ENCODE results near the gene RNF157. TPM values are rescaled to one million over a fixed set of nuclear protein-coding genes. Genes with fewer than 3 reads are reported as not detected.

The RNF157 gene
- total RNA-seq, 1 donor from 2014 or later: 0.96 TPM

DNA sequence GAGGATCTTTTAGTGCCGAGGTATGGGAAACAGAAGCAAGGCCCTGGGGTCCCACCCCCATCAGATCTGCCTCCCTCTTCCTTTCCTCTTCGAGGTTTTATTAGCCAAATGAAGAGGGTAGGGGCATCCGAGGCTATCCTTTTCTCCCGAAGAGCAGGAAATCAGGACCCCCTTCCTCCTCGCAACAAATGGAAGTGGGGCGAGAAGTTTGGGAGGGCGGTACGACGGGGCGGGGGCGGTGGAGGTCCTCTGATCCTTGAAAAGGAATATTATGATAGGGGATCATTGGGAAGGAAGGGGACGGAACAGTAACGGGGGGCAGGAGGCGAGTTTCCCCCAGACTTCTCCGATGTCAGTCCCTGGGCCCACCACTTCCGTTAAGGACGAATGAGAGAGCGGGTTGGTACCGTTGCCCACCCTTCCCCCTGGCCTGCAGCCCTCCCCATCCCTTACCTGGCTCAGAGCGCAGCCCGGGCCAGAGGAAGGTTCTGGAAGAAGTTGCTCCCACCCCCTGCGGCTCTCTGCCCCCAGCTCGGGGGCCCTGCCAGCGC, 99.6 kb downstream of the RNF157 start:
- DNase-seq (ENCODE audit: low spot score): no peak

DNA sequence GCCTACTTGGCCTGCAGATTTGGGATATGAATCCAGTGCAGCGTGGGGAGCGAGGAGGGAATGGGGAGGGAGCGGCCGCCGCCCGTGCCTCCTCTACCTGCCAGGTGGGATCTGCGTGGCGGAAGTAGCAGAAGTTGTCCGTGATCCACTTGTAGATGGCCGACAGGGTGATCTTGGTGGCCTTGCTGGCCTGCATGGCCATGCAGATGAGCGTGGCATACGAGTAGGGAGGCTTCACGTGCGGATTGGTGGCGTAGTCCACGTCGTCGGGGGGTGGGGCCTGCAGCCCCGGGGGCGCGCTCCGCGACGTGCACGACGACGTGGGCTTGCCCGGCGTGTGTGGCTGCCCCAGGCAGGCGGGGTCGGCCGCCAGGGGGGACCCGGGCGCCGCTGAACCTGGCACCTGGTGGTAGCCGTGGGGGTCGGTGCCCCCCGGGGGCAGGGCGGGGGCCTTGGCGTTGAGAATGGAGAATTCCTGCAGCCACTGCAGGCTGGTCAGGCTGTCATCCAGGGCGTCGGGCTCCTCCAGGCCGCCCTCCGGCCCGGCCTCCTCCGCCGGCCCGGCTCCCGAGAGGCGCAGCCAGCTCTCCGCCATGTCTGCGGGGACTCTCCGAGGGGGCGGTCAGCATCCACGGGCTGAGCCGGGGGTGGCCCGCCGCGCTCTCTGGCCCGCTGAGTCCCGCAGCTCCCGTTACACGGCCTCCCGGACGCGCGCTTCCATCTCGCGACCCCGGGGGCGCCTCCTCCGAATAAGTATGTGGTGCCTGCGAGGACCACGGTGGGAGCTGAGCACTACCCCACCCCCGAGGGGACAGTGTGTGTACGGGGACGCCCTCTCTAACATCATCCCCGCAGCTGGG, 100.3 kb downstream of the RNF157 start:
- no peak for DNase-seq (ENCODE audit: low spot score)

DNA sequence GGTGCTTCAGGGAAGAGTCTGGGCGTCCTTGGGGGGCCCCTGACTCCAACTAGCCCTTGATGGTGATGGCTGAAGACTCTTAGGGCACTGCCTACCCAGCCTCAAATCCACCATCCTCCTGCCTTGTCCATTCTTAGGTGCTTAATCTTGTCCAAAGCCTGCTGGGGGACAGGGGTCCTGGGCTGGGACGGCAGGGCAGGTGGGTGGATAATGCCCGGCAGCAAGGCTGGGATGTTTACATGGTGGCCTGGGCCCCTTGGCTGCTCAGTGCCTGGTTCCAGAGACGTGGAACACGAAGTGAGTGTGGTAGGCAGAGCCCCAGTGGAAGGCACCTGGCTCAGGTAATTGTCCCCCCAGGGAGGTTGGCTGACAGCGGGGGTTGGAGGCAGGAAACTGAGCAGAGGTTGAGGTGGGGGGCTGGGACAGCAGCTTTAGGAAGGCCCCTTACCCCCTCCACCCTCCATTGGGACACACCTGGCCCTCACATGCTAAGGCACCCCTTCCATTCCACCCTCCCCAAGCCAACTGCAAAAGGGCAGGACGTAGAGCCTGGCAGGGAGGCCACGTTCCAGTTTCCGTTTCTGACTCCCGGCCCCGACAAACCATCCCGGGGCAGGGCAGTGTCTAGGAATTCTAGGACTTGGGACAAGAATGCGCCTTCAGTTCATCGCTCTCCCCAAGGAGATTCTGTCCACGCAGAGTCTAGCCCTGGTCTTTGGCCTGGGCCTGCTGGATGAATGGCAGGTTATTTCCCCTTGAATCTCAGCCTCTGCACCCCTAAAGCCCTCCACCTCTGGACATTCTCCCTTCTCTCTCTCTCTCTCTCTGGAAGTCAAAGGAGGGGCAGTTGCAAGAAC, 101.2 kb downstream of the RNF157 start:
- no peak for DNase-seq (ENCODE audit: low spot score)

DNA sequence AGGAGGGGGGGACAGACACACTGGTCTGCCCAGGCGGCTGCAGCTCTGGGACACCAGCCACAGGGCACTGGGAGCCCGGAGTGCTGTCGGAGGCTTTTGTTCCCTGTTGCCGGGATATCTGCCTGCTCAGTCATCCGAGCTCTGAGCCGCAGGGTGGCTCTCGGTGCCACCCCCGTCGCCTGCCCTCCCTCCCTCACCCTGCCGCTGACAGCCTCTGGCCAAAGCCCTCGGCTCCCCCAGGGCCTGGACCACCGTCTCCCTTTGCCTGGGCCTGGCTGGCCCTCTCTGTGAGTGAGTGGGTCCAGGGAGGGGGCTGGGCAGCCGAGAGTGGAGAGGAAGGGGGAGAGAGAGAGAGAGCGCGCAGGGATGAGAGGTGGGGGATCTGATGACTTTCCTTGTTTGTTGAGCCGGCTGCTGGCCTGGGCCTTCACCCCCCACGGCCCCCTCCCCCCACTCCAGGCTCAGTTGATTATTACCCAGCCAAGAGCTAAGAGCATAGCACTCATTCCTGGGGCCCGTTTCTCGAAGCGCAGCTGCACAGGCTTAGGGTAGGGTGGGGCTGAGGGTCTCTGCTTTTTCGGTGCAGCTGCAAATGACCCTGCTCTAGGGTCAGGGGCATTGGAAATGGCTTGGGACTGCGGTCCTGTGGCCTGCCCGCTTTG, 101.9 kb downstream of the RNF157 start:
- DNase-seq (ENCODE audit: low spot score): no peak

DNA sequence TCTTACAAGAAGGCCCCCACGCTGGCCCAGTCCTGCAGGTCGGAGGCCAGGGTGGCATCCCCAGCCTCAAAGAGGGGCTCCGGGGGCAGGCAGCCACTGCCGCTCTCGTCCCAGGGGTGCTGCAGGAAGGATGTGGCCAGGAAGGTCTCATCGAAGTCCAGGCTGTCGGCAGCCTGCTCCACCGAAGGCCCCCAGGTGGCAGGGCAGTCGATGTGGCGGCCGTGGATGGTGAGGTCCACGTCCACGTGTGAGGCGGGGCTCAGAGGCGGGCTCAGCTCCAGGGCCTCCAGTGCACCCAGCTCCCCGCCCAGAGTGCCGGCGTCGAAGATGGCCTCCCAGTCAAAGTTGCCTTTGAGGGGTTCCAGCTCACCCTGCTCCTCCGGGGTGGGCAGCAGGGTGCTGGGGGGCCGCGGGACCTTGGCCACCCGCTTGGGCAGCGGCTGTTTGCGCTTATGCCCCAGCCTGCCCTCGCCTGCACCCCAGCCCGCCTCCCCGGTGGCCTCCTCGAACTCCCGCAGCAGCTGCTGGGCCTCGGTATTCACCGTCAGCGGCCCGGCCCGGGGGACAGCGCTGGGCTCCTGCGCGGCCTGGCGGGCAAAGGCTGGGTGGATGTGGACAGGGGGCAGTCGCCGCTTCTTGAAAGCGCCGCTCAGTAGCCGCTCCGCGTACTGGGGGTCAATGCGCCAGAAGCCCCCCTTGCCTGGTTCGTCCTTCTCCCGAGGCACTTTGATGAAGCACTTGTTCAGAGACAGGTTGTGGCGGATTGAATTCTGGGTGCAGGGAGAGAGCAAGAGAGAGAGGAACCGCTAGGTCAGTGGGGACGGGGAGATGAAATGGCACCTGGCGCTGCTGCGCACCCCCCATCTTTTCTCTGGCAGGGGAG, 102.7 kb downstream of the RNF157 start:
- DNase-seq (ENCODE audit: low spot score): no peak

DNA sequence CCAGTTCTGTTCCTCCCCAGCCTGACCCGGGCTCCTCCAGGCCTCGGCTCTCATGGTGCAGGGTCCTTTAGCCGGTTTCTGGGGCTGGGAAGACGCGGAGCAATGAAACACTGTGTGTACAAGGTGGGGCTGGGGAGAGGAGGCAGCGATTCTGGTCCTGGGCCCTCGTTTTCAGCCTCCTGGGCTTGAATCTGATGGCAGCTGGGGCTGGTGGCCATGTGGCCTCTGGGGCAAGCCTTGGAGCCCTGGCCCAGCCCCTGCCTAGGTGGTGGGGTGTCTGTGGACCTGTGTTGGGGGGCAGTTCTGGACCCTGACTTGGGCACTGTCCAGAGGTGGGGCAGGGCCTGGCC, 103.3 kb downstream of the RNF157 start:
- DNase-seq (ENCODE audit: low spot score): no peak

DNA sequence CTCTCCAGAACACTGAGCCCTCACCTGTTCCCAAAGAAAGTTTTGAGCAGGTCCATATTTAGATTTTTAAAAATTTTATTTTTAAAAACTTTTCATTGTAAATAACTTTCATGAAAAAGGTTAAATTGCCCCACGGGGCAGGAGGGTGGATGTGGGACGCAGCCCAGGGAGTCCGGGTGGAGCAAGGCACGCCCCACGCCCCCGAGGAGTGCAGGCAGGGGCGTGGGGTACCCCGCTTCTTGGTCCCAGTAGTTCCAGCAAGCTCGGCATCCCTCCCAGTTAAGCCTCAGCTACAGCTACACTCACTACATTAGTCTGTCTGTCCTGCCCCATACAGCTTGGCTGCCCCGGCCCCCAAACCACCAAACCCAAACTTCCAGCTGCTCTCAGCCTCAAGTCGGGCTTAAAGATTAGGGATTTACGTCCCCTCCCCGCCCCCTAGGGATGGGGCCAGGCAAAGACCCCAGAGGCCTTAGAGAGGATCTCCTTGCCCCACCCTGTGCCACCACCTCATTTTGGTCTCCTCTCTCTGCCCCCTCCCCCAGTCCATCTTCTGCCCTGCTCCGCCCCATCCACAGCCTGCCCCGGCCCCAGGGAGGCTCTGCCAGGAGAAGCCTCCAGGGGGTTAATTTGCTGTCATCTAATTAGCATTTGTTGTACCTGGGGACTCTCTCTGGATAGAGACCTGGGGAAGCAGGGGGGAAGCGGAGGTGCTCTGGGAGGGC, 103.9 kb downstream of the RNF157 start:
- no peak for DNase-seq (ENCODE audit: low spot score)

DNA sequence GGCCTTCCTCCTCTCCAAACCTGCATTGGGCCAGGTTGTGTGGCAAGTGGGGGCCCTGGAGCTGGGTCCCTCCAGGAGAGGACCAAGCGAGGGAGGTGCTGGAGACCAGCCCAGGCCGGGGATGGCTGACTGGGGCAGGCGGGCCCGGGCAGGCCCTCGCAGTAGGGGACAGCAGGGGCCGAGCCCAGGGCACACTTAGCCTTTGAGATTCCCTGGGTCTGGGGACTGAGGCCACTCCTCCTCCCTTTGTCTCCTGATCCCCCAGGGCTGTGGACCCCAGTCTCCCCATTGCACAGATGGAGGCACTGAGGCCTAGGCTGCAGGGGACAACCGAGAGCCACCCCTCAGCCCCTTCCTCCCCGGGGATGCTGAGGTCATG, 104.5 kb downstream of the RNF157 start:
- no peak for DNase-seq (ENCODE audit: low spot score)

DNA sequence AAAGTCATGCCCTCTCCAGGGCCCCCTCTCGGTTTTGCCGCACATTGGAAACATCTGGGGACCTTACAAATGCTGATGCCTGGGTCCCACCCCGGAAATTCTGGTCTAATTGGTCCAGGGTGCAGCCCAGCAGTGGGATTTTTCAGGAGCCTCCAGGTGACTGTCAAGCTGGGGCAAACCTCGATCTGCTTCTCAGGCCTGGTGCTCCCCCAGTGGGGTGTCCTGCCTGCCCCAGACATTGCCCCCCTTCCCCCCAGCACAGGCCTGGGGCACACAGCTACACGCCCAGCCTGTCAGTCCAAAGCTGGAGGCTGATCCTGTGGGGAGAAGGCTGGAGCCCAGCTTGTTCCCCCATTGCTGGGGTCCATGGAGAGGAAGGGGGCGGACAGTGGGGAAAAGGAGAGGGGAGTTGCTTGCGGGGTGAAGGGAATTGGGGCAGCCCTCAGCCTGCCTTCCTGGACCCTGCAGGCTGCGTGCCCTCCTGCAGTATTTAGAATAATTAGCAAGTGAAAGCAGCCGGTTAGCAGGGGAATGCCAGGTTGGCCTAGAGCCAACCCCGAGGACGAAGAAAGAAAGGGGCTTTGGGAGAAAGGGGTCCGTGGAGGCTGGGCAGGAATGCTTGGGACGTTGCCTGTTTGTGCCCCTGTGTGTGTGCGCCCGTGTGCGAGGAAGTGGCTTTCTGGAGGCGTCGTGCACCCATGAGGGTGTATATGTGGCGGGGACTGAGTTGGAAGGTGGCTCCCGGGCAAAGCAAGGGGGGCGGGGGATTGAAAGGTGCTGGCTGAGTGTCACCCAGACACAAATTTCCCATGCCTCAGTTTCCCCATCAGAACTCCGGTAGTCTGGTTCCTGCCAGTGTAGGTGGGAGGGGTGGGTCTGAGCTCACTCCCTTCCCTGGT, 105.1 kb downstream of the RNF157 start:
- no peak for DNase-seq (ENCODE audit: low spot score)

DNA sequence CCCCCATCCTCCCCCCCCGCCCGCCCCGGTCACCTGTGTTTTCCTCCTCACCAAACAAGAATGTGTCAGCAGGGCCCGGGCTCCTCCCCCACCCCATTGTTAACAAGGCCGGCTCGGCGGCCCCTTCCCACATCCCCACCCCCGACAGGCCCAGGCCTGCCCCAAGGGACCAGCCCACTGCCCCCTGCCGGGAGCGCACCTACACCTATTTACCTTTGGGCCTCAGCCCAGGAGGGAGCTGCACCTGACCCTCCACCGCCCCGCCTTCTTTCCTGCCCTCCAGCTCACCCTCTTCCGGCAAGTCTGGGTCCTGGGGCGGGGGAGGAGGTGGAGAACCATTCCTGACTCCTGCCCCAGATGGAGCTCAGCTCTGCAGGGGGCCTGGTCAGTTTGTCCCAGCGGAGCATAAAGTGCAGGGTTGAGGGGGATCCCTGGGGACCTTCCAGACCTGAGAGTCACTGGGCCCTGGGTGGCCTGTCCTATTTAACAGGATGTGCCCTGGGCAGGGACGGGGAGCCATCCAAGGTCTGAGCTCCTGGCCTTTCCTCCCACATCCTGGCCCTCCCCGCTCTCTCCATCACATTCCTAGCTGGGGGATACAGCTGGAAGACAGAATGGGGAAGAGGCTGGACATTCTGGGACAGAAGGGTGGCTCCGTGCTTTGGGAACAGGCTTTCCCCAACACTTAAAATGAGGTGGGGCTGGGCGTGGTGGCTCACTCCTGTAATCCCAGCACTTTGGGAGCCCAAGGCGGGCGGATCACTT, 107.5 kb downstream of the RNF157 start:
- DNase-seq (ENCODE audit: low spot score): no peak

DNA sequence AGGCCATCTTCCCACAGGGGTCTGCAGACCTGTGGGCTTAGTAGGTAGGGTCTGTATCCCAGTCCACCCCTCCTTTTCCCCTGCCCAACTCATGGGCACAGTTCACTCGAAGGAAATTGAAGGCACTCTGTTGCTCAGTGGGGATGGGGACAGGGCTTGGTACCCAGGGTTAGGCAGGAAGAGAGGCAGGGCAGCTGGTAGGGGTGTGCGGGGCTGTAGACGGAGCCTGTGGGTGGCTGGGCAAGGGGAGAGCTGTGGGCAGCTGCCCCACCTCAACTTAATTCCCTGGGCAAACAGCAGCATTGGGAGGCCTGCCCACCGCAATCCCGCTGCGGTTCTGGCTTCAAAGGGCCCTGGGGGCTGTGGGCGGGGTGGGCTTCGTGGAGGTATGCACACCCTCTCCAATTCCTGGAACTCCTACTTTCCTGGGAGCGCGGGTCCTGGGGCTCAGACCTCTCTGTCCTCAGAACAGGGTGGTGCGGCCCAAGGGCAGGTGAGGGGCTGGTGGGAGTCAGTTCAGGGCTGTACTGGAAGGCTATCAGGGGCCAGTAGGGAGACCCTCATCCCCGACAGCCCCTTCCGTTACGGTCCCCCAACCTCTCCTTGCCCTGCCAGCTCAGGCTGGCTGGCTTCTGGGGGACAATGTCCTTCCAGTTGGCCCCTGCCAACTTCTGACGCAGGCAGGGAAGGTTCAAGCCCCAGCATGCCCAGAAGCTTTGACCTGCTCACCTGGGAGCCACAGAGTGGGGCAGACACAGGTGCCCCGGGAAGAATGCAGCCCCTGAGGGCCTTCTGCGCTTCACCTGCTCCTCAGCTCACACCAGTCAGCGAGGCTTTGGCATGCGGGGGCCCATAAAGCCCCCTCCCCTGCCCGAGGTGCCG, 108.4 kb downstream of the RNF157 start:
- no peak for DNase-seq (ENCODE audit: low spot score)

DNA sequence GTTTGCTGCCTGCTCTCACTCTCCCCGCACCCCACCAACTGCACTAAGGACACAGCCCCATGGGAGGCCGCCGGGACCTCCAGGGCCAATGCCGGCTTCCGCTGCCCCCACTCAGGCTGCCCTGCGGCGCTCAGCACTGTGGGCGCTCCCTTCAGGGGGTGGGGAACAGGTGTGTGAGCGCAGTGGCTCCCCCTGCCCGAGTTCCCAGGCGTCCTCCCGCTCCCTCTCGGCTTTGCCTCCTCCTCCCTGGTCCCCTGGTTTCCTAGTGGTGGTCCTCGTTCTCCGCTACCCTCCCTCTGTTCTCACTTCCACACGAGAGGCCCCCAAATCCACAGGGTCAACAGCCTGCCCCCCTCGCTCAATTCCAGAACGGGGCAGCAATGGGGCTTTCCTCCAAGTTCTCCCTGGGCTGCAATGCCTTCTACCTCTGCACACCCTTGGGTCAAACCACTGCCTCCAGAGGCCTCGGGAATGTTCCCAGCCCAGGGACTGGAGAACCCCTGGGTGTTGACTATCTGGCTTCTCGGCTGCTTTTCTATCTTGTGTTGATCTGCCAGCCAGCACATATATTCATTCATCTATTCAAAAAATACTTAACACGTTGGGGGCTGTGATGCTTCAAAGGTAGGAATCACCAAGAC, 109.1 kb downstream of the RNF157 start:
- DNase-seq (ENCODE audit: low spot score): no peak

DNA sequence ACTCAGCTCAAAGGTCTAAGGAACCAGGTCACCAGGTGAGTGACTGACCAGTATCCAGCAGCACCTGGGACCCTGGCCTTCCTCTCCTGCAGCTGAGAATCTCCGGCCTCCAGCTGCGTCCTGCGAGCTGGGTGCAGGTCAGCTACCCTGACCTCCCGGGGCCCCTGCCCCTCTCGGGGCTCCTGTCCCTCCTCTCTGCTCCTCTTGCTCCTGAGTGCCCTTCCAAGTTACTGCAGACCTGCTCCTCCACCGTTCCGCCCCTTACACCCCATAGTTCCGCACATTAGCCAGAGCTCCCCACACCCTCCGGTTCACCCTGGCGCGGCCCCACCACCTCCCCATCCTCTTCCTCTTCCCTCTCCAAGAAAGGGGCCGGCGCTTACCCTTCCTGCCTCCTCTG, 109.8 kb downstream of the RNF157 start:
- no peak for DNase-seq (ENCODE audit: low spot score)

DNA sequence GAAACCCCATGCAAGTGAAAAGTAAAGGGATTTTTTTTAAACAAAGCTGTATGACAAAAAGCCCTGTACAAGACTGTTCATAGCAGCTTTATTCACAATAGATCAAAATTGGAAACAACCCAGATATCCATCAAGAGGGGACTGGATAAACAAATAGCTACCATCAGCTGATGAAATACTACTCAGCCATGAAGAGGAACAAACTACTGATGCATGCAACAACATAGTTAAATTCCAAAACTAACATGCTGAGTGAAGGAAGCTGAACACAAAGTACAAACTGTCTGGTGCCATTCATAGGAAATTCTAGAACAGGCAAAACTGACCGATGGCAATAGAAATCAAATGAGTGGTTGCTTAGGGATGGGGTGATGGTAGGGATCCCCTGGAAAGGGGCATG, 114.4 kb downstream of the RNF157 start:
- DNase-seq (ENCODE audit: low spot score): no peak

DNA sequence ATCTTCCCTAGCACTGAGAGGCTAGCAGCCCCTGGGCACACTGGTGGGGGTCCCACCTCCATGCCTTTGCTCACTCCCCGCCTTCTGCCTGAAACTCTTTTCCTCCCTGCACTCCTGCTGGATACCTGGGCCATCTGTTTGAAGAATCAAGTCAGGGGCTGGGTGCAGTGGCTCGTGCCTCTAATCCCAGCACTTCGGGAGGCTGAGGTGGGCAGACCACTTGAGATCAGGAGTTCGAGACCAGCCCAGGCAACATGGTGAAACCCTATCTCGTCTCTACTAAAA, 115.0 kb downstream of the RNF157 start:
- no peak for DNase-seq (ENCODE audit: low spot score)

DNA sequence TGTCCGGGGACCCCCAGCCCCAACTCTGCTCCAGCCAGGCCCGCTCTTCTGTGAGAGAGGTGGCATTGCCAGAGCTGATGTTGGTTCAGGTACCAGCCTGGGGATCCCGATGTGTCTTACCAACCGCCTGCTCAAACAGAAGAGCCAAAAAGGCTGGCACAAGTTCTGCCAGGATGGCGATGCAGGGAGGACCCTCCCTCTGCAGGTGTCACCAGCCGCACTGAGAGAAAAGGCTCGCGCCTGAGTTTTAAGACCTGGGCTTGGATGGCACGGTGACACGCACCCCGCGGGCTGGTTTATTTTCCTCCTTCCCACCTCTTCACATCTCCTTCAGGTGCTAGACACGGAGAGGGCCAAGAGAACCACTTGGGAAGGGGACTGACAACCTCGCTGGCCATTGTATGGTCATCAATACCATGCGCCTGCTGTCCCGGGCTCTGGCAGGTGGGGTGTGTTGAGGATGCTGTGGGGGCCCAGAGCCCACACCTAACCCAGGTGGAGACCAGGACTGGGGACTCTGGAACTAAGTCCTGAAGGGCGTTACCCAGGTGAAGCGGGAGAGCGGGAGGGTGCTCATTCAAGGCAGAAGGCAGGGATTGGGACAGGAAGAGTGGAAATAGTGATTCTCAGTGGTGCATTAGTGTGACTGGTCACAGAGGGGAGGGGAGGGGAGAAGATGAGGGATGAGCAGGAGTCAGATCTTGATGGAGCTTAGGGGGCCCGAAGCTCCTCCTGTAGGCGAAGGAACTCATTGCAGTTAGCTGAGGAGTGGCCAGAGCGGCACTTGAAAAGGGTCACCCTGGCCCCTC, 115.5 kb downstream of the RNF157 start:
- DNase-seq (ENCODE audit: low spot score): no peak
